Trophoblast cell (in vitro differentiated cells and primary cell): ENCODE measurements around the gene CD200R1.

Source experiments
- DNase-seq, 2 donors: peaks; one replicate each; pipeline ENCODE4 v3.0.0-alpha.2; 2016
- H2AFZ ChIP-seq: 2 replicates; pipeline ENCODE4 v1.6.1; 2013; ENCODE audit warnings: low read length, moderate library complexity, mild to moderate bottlenecking; ENCODE audit not compliant: insufficient read depth, poor library complexity
- H2AK5ac ChIP-seq: 2 replicates; pipeline ENCODE4 v1.6.1; 2013; ENCODE audit warnings: mild to moderate bottlenecking, low read length
- H2BK120ac ChIP-seq: 2 replicates; pipeline ENCODE4 v1.6.1; 2013; ENCODE audit warnings: low read length, mild to moderate bottlenecking, moderate library complexity; ENCODE audit not compliant: insufficient read depth, poor library complexity
- H2BK12ac ChIP-seq: 2 replicates; pipeline ENCODE4 v1.6.1; 2013; ENCODE audit warnings: mild to moderate bottlenecking, low read length, moderate library complexity
- H2BK5ac ChIP-seq: 2 replicates; pipeline ENCODE4 v1.6.1; 2013; ENCODE audit warnings: low read length, low read depth, moderate library complexity, mild to moderate bottlenecking; ENCODE audit not compliant: poor library complexity
- H3K14ac ChIP-seq: 2 replicates; pipeline ENCODE4 v1.6.1; 2013; ENCODE audit warnings: mild to moderate bottlenecking, low read length
- H3K18ac ChIP-seq: 2 replicates; pipeline ENCODE4 v1.6.1; 2013; ENCODE audit warnings: mild to moderate bottlenecking, low read length
- H3K23ac ChIP-seq: 2 replicates; pipeline ENCODE4 v1.6.1; 2013; ENCODE audit warnings: low read length
- H3K27ac ChIP-seq: 2 replicates; pipeline ENCODE4 v1.5.1; 2013; ENCODE audit warnings: low read depth, mild to moderate bottlenecking, inconsistent platforms, low read length, moderate library complexity
- H3K27me3 ChIP-seq: 2 replicates; pipeline ENCODE4 v1.6.1; 2013; ENCODE audit warnings: inconsistent platforms, mild to moderate bottlenecking, low read length, moderate library complexity; ENCODE audit not compliant: insufficient read depth
- H3K36me3 ChIP-seq, 2 experiments: 1 replicate in 1 of 2; 2 replicates in 1 of 2; pipeline ENCODE4 v1.6.1; 2013; ENCODE audit warnings: low read length in 2 of 2, mild to moderate bottlenecking in 2 of 2, moderate library complexity in 1 of 2; ENCODE audit not compliant: insufficient read depth in 2 of 2, control insufficient read depth in 1 of 2
- H3K4ac ChIP-seq: 2 replicates; pipeline ENCODE4 v1.6.1; 2013; ENCODE audit warnings: low read depth, mild to moderate bottlenecking, low read length, moderate library complexity
- H3K4me1 ChIP-seq, 2 experiments: 1 replicate in 1 of 2; 2 replicates in 1 of 2; pipeline ENCODE4 v1.6.1; 2013; ENCODE audit warnings: low read length in 2 of 2, mild to moderate bottlenecking in 2 of 2, moderate library complexity in 1 of 2; ENCODE audit not compliant: insufficient read depth in 2 of 2, control insufficient read depth in 1 of 2
- H3K4me2 ChIP-seq: 2 replicates; pipeline ENCODE4 v1.6.1; 2013; ENCODE audit warnings: inconsistent platforms, mild to moderate bottlenecking, low read length, moderate library complexity
- H3K4me3 ChIP-seq: 2 replicates; pipeline ENCODE4 v1.5.1; 2013; ENCODE audit warnings: mild to moderate bottlenecking, low read depth, low read length, inconsistent platforms
- H3K79me1 ChIP-seq: one replicate; pipeline ENCODE4 v1.6.1; 2013; ENCODE audit warnings: low read length
- H3K79me2 ChIP-seq: 2 replicates; pipeline ENCODE4 v1.6.1; 2013; ENCODE audit warnings: low read length, mild to moderate bottlenecking; ENCODE audit not compliant: control insufficient read depth, insufficient read depth, poor library complexity
- H3K9ac ChIP-seq: 2 replicates; pipeline ENCODE4 v1.6.1; 2013; ENCODE audit warnings: mild to moderate bottlenecking, low read length
- H3K9me3 ChIP-seq: 2 replicates; pipeline ENCODE4 v1.6.1; 2013; ENCODE audit warnings: low read depth, mild to moderate bottlenecking, control low read depth, inconsistent platforms, low read length; ENCODE audit not compliant: insufficient read depth
- H4K12ac ChIP-seq: 2 replicates; pipeline ENCODE4 v1.6.1; 2013; ENCODE audit warnings: low read depth, mild to moderate bottlenecking, low read length, moderate library complexity
- H4K8ac ChIP-seq: 2 replicates; pipeline ENCODE4 v1.6.1; 2013; ENCODE audit warnings: low read depth, mild to moderate bottlenecking, low read length, moderate library complexity
- H4K91ac ChIP-seq: one replicate; pipeline ENCODE4 v1.6.1; 2013; ENCODE audit warnings: low read depth, mild to moderate bottlenecking, low read length, moderate library complexity
- WGBS: extraction: QIAGEN DNeasy Blood & Tissue Kit; methylation state at CpG from one replicate; pipeline ENCODE4 v1.1.7; 2013; ENCODE audit warnings: missing lambda C conversion rate; ENCODE audit not compliant: insufficient read length, insufficient coverage; ENCODE audit errors: extremely low coverage; 5-methylcytosine and 5-hydroxymethylcytosine counted together

The CD200R1 gene

DNA sequence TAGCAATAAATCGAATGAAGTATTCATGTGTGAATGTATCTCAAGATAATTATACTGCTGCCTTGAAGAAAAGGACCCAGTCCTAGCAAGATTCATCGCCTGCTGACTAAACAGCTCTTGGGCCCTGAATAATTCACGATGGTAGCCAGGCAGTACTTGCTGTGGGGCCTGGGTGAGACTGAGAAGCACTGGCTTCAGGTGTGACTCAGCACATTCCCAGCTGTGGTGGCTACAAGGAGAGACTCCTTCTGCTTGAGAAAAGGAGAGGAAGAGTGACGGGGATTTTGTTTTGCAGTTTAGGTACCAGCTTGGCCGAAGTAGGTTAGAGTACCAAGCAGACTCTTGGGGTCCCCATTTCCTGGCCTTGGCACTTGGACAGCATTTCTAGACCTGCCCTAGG lies 80.6 kb downstream of the CD200R1 start:
- H3K4ac ChIP-seq, result peak overlapping the region; percentile 64
- WGBS, result no CpG with 5 or more reads among the region's 5 CpGs

DNA sequence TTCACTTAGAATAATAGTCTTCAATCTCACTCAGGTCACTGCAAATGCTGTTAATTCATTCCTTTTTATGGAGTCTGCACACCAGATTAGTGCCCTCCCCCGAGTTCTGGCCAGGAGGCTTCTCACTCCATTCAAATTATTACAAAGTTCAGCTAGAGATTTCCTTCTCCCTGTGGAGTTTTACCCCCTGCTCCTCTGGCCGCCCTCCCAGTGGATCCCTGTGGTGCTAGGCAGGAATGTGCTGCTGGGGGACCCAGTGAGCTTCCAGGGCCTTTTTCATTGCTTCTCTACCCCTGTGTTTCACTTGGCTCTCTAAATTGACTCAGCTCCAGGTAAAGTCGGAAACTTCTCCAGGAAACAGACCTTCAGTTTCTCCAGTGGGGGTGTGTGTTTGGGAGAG lies 85.5 kb downstream of the CD200R1 start:
- H3K9me3 ChIP-seq, result no peaks in the 10 kb centered on the region
- H3K4ac ChIP-seq, result no peak overlapping the region
- no peak overlapping the region for H2AFZ ChIP-seq
- H4K12ac ChIP-seq, result no peak overlapping the region
- no peaks in the 10 kb centered on the region for H3K27me3 ChIP-seq
- H3K4me2 ChIP-seq, result no peak overlapping the region
- no peak for DNase-seq
- no peak overlapping the region for H2AK5ac ChIP-seq
- H3K9ac ChIP-seq, result no peak overlapping the region
- H3K14ac ChIP-seq, result no peak overlapping the region
- H3K79me2 ChIP-seq, result peaks cover under 1% of the 10 kb centered on the region
- no peak overlapping the region for H2BK5ac ChIP-seq
- H3K27ac ChIP-seq, result no peak overlapping the region
- no peak overlapping the region for H4K91ac ChIP-seq
- H3K18ac ChIP-seq, result no peak overlapping the region
- H2BK12ac ChIP-seq, result no peak overlapping the region
- H3K4me1 ChIP-seq, result peaks cover under 1 to 2% of the 10 kb centered on the region in 2 experiments
- WGBS, result no CpG with 5 or more reads among the region's 3 CpGs
- H3K23ac ChIP-seq, result no peak overlapping the region
- H3K4me3 ChIP-seq, result no peak overlapping the region
- peaks cover under 1% of the 10 kb centered on the region for H3K79me1 ChIP-seq
- no peak overlapping the region for H4K8ac ChIP-seq
- no peaks in the 10 kb centered on the region for H3K36me3 ChIP-seq
- H2BK120ac ChIP-seq, result no peak overlapping the region

More for the DNA sequence above, 80.6 kb downstream of the CD200R1 start:
- Histone ChIP-seq H4K8ac (peak overlapping the region; percentile 42), H3K18ac (peak overlapping the region; percentile 91), H3K27ac (peak overlapping the region; percentile 17), H3K9ac (no peak overlapping the region), H4K91ac (peak overlapping the region; percentile 91), H2AFZ (peak overlapping the region; percentile 85), H2AK5ac (no peak overlapping the region), H3K36me3 (no peaks in the 10 kb centered on the region), H4K12ac (no peak overlapping the region), H3K4me3 (no peak overlapping the region), H3K9me3 (no peaks in the 10 kb centered on the region), H3K27me3 (no peaks in the 10 kb centered on the region), H3K4me2 (no peak overlapping the region), H2BK120ac (peak overlapping the region; percentile 97), H3K79me1 (peaks cover 2% of the 10 kb centered on the region), H3K14ac (peak overlapping the region; percentile 92), H2BK12ac (peak overlapping the region; percentile 95), H2BK5ac (peak overlapping the region; percentile 82), H3K23ac (no peak overlapping the region), H3K79me2 (peaks cover 2% of the 10 kb centered on the region), H3K4me1 (peaks cover 2 to 4% of the 10 kb centered on the region in 2 experiments)
- DNase-seq, result no peak

DNA sequence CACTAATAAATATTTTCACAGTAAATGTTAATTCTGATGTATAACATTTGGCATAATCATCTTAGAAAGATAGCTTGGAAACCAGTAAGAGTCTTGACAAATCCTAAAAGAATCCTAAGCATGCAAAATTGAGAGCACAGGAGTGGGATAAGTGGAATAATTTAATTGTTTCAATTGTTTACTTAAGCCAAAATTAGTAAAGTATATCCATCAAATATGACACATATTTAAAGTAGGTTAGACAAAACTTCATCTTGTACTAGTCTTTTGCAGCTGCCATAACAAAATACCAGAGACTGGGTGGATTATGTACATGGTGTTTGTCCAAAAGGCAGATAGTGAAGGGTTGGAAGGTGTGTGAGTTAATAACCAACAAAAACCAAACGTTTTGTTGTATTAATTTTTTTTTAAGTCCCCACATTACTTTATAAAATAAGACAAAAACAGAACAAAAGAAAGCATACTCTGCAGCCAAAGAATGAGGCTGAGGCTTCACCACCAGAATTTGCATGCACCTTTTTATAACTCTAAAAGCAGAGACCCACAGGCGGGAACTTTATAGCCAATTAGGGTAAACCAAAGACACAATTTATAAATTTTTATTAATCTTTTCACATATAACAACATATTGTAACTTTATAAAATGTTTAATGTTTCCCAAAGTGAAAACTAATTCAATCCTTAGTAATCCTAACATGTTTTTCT lies 86.4 kb downstream of the CD200R1 start:
- no peak overlapping the region for H3K14ac ChIP-seq
- no peak overlapping the region for H3K23ac ChIP-seq
- H2AFZ ChIP-seq, result no peak overlapping the region
- H3K4me3 ChIP-seq, result no peak overlapping the region
- H3K4me2 ChIP-seq, result no peak overlapping the region
- no peak overlapping the region for H2BK5ac ChIP-seq
- WGBS, result no CpG with 5 or more reads among the region's 2 CpGs
- no peaks in the 10 kb centered on the region for H3K79me1 ChIP-seq
- DNase-seq, result no peak
- no peak overlapping the region for H3K18ac ChIP-seq
- no peak overlapping the region for H3K9ac ChIP-seq
- H3K79me2 ChIP-seq, result no peaks in the 10 kb centered on the region
- H2BK120ac ChIP-seq, result no peak overlapping the region
- no peak overlapping the region for H2AK5ac ChIP-seq
- no peaks in the 10 kb centered on the region for H3K4me1 ChIP-seq
- no peak overlapping the region for H4K91ac ChIP-seq
- H3K9me3 ChIP-seq, result no peaks in the 10 kb centered on the region
- no peak overlapping the region for H3K4ac ChIP-seq
- H4K8ac ChIP-seq, result no peak overlapping the region
- no peaks in the 10 kb centered on the region for H3K27me3 ChIP-seq
- no peak overlapping the region for H3K27ac ChIP-seq
- no peak overlapping the region for H2BK12ac ChIP-seq
- no peaks in the 10 kb centered on the region for H3K36me3 ChIP-seq
- H4K12ac ChIP-seq, result no peak overlapping the region

DNA sequence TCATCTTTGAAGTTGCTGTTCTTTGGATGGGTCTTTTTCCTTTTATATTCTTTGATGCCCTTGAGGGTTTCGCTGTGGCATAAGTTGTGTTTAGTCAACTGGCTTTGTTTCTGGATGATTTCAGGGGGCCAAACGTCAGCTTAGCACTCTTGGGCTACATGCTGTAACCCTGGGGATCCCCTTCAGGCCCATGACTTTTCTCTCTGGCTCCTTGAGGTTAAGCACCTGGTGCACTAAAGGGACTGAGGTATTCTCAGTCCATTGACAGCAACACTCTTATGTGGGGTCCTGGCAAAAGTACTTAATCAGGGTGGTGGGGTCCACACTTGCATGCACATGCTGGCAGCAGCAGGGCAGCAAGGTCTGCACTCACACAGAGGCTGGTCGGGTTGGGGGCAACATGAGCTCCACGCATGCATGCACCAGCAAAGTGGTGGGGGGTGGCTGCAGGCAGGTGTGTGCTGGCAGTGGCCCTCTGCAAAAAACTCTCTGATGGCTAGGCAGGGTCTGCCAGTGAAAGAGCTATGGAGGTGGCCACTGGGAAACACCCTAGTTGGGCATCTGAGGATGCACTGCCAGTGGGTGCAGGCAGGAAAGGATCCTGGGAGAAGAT lies 90.1 kb downstream of the CD200R1 start:
- no peaks in the 10 kb centered on the region for H3K79me1 ChIP-seq
- no peak for DNase-seq
- no CpG with 5 or more reads among the region's 4 CpGs for WGBS
- no peaks in the 10 kb centered on the region for H3K27me3 ChIP-seq
- H3K4me1 ChIP-seq, result no peaks in the 10 kb centered on the region
- no peak overlapping the region for H3K4ac ChIP-seq
- no peak overlapping the region for H2AFZ ChIP-seq
- H3K9ac ChIP-seq, result peak overlapping the region; percentile 36
- no peak overlapping the region for H4K8ac ChIP-seq
- no peaks in the 10 kb centered on the region for H3K9me3 ChIP-seq
- no peak overlapping the region for H3K18ac ChIP-seq
- no peak overlapping the region for H2BK120ac ChIP-seq
- H3K4me2 ChIP-seq, result no peak overlapping the region
- no peak overlapping the region for H2BK12ac ChIP-seq
- no peaks in the 10 kb centered on the region for H3K36me3 ChIP-seq
- H2BK5ac ChIP-seq, result no peak overlapping the region
- no peak overlapping the region for H3K23ac ChIP-seq
- no peak overlapping the region for H3K14ac ChIP-seq
- no peak overlapping the region for H4K12ac ChIP-seq
- no peak overlapping the region for H4K91ac ChIP-seq
- no peak overlapping the region for H2AK5ac ChIP-seq
- H3K4me3 ChIP-seq, result no peak overlapping the region
- no peak overlapping the region for H3K27ac ChIP-seq
- no peaks in the 10 kb centered on the region for H3K79me2 ChIP-seq
